Gastroesophageal sphincter (tissue), 4 donors: ENCODE data around the gene GPR173. TPM values are rescaled to one million over a fixed set of nuclear protein-coding genes. Genes with fewer than 3 reads are reported as not detected.
A peak's percentile ranks its signal among the peaks of the same experiment; 100 is the strongest.

Experiments used
- ATAC-seq: fragments of 150-250 bp; one replicate; pipeline ENCODE4 v1.9.1; 2016; ENCODE audit warnings: mild to moderate bottlenecking, moderate library complexity
- H3K27ac ChIP-seq, 4 donors: fragments of 200-600 bp; sonication (generic) in 3 of 4; 1 replicate in 3 of 4; 2 replicates in 1 of 4; pipeline ENCODE4 v1.5.1; 2016 to 2019
- H3K27me3 ChIP-seq: fragments of 200-600 bp; sonication (generic); one replicate; pipeline ENCODE4 v1.5.1; 2019
- H3K36me3 ChIP-seq, 2 donors: fragments of 200-600 bp; sonication (generic); one replicate each; pipeline ENCODE4 v1.5.1; 2019; ENCODE audit warnings: control low read depth in 1 of 2
- H3K4me1 ChIP-seq, 3 donors: fragments of 200-600 bp; sonication (generic); 1 replicate in 2 of 3; 2 replicates in 1 of 3; pipeline ENCODE4 v1.5.1; 2016 to 2019; ENCODE audit warnings: control low read depth in 2 of 3
- H3K4me3 ChIP-seq, 2 donors: fragments of 200-600 bp; sonication (generic); one replicate each; pipeline ENCODE4 v1.5.1; 2019; ENCODE audit warnings: mild to moderate bottlenecking in 1 of 2, moderate library complexity in 1 of 2
- H3K9me3 ChIP-seq, 3 donors: fragments of 200-600 bp; sonication (generic); one replicate each; pipeline ENCODE4 v1.5.1; 2017 to 2019; ENCODE audit warnings: control low read depth in 2 of 3
- CTCF ChIP-seq, 4 experiments: fragments of 200-600 bp in 2 of 4; fragments of 450-650 bp in 2 of 4; sonication (generic) in 1 of 4; IDR thresholded peaks; one replicate each; pipeline ENCODE4 v1.5.1; 2017 to 2019; ENCODE audit warnings: antibody characterized with exemption in 4 of 4, mild to moderate bottlenecking in 2 of 4, moderate library complexity in 2 of 4
- EP300 ChIP-seq: sonication (generic); formaldehyde crosslinking; IDR thresholded peaks from one replicate; pipeline ENCODE4 v1.6.1; 2017; ENCODE audit warnings: antibody characterized with exemption, mild to moderate bottlenecking
- POLR2A ChIP-seq, 2 donors: fragments of 450-650 bp; IDR thresholded peaks; one replicate each; pipeline ENCODE4 v1.6.1; 2017; ENCODE audit warnings: antibody characterized with exemption in 2 of 2, mild to moderate bottlenecking in 2 of 2, moderate library complexity in 1 of 2
- POLR2AphosphoS5 ChIP-seq: sonication (generic); formaldehyde crosslinking; IDR thresholded peaks from one replicate; pipeline ENCODE4 v1.6.1; 2017; ENCODE audit warnings: antibody characterized with exemption
- WGBS, 2 donors: methylation state at CpG; one replicate each; pipeline ENCODE4 v1.1.5; 2018; ENCODE audit warnings: low coverage in 1 of 2; 5-methylcytosine and 5-hydroxymethylcytosine counted together
- total RNA-seq, 4 donors: library from RNA; depleted of rRNA; stranded (reverse); fragments of >200 nt; gene quantifications; one replicate each; pipeline ENCODE4 v1.1.0, GENCODE V29; 2016

Gene GPR173
- total RNA-seq, 4 donors from 2014 or later: 0.67 to 2.5 (median 0.99) TPM

DNA sequence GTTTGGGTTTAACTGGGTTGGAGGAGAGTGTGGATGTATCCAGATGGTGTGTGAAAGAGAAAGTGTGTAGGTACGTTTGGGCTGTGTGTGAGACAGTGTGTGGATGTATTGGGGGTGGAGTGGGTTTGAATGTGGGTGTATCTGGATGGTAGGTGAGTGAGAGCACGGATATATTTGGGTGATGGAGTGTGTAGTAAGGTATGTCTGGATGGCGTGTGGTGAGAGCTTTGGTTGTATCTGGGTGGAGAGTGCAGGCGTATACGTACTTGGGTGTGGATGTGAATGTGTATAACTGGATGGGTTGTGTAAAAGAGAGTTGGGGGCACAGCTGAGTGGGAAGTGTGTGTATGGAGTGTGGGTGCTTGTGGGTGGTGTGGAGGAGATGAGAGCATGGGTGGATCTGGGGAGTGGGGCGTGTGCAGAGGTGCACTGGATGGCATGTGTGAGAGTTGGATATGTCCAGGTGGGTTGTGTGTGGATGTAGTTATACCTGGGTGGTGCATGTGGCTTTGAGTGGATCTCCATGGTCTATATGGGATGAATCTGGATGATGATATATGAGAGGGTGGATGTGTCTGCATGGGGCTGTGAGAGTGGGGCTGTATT, 6.8 kb downstream of the GPR173 start:
- H3K36me3 ChIP-seq: no peaks in the 10 kb centered on the region
- H3K4me3 ChIP-seq: no peak overlapping the region
- ATAC-seq: no peak
- H3K4me1 ChIP-seq: peaks cover 0 to 10% (median 0%) of the 10 kb centered on the region in 3 donors
- H3K27ac ChIP-seq: no peak overlapping the region
- TF ChIP-seq POLR2A (IDR thresholded peaks at IDR 0.05) (no peak), POLR2AphosphoS5 (no peak), EP300 (no peak), CTCF (IDR thresholded peaks at IDR 0.05) (no peak)
- WGBS, 2 donors: 80 to 84% methylated on average over 5 to 6 of the region's 6 CpGs
- H3K27me3 ChIP-seq: no peaks in the 10 kb centered on the region
- no peaks in the 10 kb centered on the region for H3K9me3 ChIP-seq

GRCh38 chrX:53056292-53056691, 7.7 kb downstream of the GPR173 start:
- H3K27me3 ChIP-seq: no peaks in the 10 kb centered on the region
- H3K4me1 ChIP-seq: peaks cover 0 to 1% (median 0%) of the 10 kb centered on the region in 3 donors
- WGBS, 2 donors: 80 to 89% methylated on average over 5 of the region's 5 CpGs
- no peaks in the 10 kb centered on the region for H3K36me3 ChIP-seq
- no peaks in the 10 kb centered on the region for H3K9me3 ChIP-seq
- no peak overlapping the region for H3K27ac ChIP-seq
- no peak for ATAC-seq
- TF ChIP-seq EP300 (no peak), POLR2AphosphoS5 (no peak), CTCF (IDR thresholded peaks at IDR 0.05) (no peak), POLR2A (IDR thresholded peaks at IDR 0.05) (no peak)
- no peak overlapping the region for H3K4me3 ChIP-seq

DNA sequence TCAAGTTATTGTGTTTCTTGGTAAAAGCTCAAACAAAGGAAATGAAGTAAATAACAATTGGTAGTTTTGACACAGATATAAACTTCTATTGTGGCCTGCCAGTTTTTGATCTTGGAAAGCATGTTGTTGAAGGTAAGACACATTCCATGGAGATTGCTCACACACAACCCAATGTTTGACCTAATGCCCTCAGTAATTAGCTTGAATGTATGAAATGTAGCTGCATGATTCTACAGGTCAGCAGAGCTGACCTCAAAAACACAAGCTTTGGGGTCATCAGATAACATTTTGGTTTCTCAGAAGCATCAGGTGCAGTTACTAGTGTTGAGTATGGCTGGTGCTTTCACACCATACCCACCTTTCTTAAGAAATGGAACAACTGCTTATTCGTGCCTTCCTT, 16.5 kb downstream of the GPR173 start:
- Histone ChIP-seq H3K9me3 (no peaks in the 10 kb centered on the region), H3K36me3 (no peaks in the 10 kb centered on the region), H3K27me3 (no peaks in the 10 kb centered on the region), H3K4me1 (no peaks in the 10 kb centered on the region), H3K27ac (no peak overlapping the region), H3K4me3 (no peak overlapping the region)
- no peak for TF ChIP-seq EP300
- TF ChIP-seq POLR2AphosphoS5: no peak
- TF ChIP-seq CTCF (IDR thresholded peaks at IDR 0.05): no peak
- TF ChIP-seq POLR2A (IDR thresholded peaks at IDR 0.05): no peak
- no peak for ATAC-seq
- WGBS, 2 donors: 60 to 100% methylated on average over 1 of the region's 1 CpG

GRCh38 chrX:53071064-53071463, 22.5 kb downstream of the GPR173 start:
- whole genome bisulfite sequencing, 2 donors: 71 to 100% methylated on average over 1 to 2 of the region's 10 CpGs
- Histone ChIP-seq H3K36me3 (no peaks in the 10 kb centered on the region), H3K27me3 (no peaks in the 10 kb centered on the region), H3K4me1 (peaks cover 0 to 15% (median 0%) of the 10 kb centered on the region in 3 donors), H3K27ac (peak overlapping the region in 3 of 4 donors; percentile 22 to 87 (median 84)), H3K4me3 (no peak overlapping the region), H3K9me3 (no peaks in the 10 kb centered on the region)
- TF ChIP-seq POLR2A (IDR thresholded peaks at IDR 0.05) (no peak), CTCF (IDR thresholded peaks at IDR 0.05) (no peak), EP300 (no peak), POLR2AphosphoS5 (no peak)
- ATAC-seq: no peak
